BLaER1 (cell line): ENCODE data around the gene CSF3R.

Experiments
- H3K27ac ChIP-seq: shearing (Covaris generic); formaldehyde crosslinking; 2 replicates; pipeline ENCODE4 v1.8.1; 2022
- H3K27me3 ChIP-seq: shearing (Covaris generic); formaldehyde crosslinking; 2 replicates; pipeline ENCODE4 v1.8.1; 2022
- H3K36me3 ChIP-seq: shearing (Covaris generic); formaldehyde crosslinking; 2 replicates; pipeline ENCODE4 v1.8.1; 2022
- H3K4me1 ChIP-seq: shearing (Covaris generic); formaldehyde crosslinking; 2 replicates; pipeline ENCODE4 v1.8.1; 2022
- H3K4me2 ChIP-seq: shearing (Covaris generic); formaldehyde crosslinking; 2 replicates; pipeline ENCODE4 v1.8.1; 2022
- H3K4me3 ChIP-seq: shearing (Covaris generic); formaldehyde crosslinking; 2 replicates; pipeline ENCODE4 v1.8.1; 2022
- H3K9ac ChIP-seq: shearing (Covaris generic); formaldehyde crosslinking; 2 replicates; pipeline ENCODE4 v1.8.1; 2022
- H3K9me3 ChIP-seq: shearing (Covaris generic); formaldehyde crosslinking; 2 replicates; pipeline ENCODE4 v1.8.1; 2022
- H4K20me1 ChIP-seq: shearing (Covaris generic); formaldehyde crosslinking; 2 replicates; pipeline ENCODE4 v1.8.1; 2022
- Cebpa-rat ChIP-seq: shearing (Covaris generic); IDR thresholded peaks from 2 replicates; pipeline ENCODE4 v1.8.1; 2022

The CSF3R gene

GRCh38 chr1:36482724-36483388 is at the start of gene CSF3R:
Gene CSF3R (minus strand): TSS chr1:36482913. CDS start chr1:36479496, 3,417 bp downstream.
- Histone ChIP-seq H3K27ac (peak within 1 kb of the TSS; percentile 72), H3K36me3 (no peaks in the 10 kb centered on the region), H4K20me1 (no peaks in the 10 kb centered on the region), H3K4me1 (peaks cover 33% of the 10 kb centered on the region), H3K4me2 (peak within 1 kb of the TSS; percentile 85), H3K27me3 (no peaks in the 10 kb centered on the region), H3K9me3 (no peaks in the 10 kb centered on the region), H3K4me3 (peak within 1 kb of the TSS; percentile 49), H3K9ac (peak within 1 kb of the TSS; percentile 45)
- peak; percentile 69; the same call in 1 of the 2 replicates for TF ChIP-seq Cebpa-rat

DNA sequence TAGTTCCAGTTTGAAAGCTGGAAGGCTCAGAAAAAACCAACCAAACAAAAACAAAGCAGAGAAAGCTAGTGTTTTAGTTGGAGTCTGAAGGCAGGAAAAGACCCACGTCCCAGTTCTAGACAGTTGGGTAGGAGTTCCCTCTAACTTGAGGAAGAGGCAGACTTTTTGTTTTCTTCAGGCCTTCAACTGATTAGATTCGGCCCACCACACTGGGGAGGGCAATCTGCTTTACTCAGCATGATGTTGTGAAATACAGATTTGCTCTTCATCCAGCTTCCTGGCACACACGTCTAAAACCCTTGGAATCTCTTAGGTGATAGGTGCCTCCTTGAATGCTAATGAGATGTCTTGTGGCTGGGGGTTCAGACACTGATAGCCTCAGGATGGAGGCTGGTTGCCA is 49.1 kb upstream of the CSF3R start:
- Histone ChIP-seq H3K27ac (no peak overlapping the region), H3K9ac (no peak overlapping the region), H3K9me3 (no peaks in the 10 kb centered on the region), H3K36me3 (no peaks in the 10 kb centered on the region), H4K20me1 (no peaks in the 10 kb centered on the region), H3K4me1 (peaks cover 10% of the 10 kb centered on the region; the same call in 1 of the 2 replicates), H3K4me2 (no peak overlapping the region), H3K27me3 (no peaks in the 10 kb centered on the region), H3K4me3 (no peak overlapping the region)
- TF ChIP-seq Cebpa-rat: no peak

GRCh38 chr1:36530791-36531190 is 48.1 kb upstream of the CSF3R start:
- Histone ChIP-seq H3K36me3 (no peaks in the 10 kb centered on the region), H3K9me3 (no peaks in the 10 kb centered on the region), H3K9ac (no peak overlapping the region), H3K27me3 (no peaks in the 10 kb centered on the region), H3K4me1 (peaks cover 10% of the 10 kb centered on the region; the same call in 1 of the 2 replicates), H3K4me3 (no peak overlapping the region), H4K20me1 (no peaks in the 10 kb centered on the region), H3K27ac (no peak overlapping the region), H3K4me2 (no peak overlapping the region)
- no peak for TF ChIP-seq Cebpa-rat

DNA sequence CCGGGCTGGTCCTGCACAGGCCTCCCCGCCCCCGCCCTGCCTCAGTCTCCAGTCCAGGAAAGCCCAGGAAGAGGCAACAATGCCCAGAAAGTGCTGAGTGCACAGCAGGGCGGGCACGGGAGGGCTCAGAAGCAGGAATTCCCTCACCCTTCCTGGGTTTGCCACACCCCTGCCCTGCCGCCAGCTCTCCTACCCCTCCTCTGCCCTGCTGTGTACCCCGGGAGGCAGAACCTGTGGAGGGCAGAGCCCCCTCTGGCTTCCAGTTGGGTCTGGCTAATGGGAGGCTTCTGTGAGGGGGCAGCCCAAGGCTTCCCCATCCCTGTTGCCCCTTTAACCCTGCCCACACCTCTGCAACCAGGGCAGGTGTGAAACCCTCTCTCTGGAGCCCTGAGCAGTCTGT is 47.5 kb upstream of the CSF3R start:
- Histone ChIP-seq H3K36me3 (no peaks in the 10 kb centered on the region), H3K27me3 (no peaks in the 10 kb centered on the region), H3K9ac (no peak overlapping the region), H3K27ac (no peak overlapping the region), H3K4me1 (peaks cover 10% of the 10 kb centered on the region; the same call in 1 of the 2 replicates), H3K9me3 (no peaks in the 10 kb centered on the region), H3K4me2 (no peak overlapping the region), H4K20me1 (no peaks in the 10 kb centered on the region), H3K4me3 (no peak overlapping the region)
- TF ChIP-seq Cebpa-rat: no peak

DNA sequence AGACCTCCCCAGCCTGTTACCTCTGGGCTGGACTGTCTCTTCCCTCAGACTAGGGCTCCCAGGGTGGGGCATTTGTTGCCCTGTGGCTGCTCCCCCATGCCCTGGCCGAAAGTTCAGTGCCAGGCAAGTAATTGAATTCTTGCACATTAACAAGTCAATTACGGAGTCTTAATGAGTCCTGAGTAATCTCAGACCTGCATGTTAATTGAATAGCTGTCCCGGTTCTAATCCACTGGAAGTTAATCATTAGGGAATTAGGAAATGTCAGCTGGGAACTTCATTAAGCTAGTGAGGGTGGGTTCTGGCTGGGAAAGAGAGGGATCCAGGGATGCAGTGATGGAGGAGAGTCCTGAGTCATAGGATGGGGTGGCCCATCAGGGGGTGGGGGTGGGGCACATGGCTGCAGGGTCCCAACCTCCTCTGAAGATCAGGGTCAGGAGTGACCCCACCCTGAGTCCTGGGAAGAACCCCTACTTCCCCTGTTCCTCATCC is 47.1 kb upstream of the CSF3R start:
- Histone ChIP-seq H3K4me2 (peak overlapping the region; percentile 5; the same call in 1 of the 2 replicates), H3K27ac (no peak overlapping the region), H3K36me3 (no peaks in the 10 kb centered on the region), H3K9me3 (no peaks in the 10 kb centered on the region), H3K9ac (no peak overlapping the region), H3K27me3 (no peaks in the 10 kb centered on the region), H3K4me3 (no peak overlapping the region), H4K20me1 (no peaks in the 10 kb centered on the region), H3K4me1 (peaks cover 10% of the 10 kb centered on the region; the same call in 1 of the 2 replicates)
- TF ChIP-seq Cebpa-rat: no peak

GRCh38 chr1:36528361-36529349 is 45.9 kb upstream of the CSF3R start:
- Histone ChIP-seq H3K4me1 (peaks cover 15% of the 10 kb centered on the region; the same call in 1 of the 2 replicates), H3K4me2 (peak overlapping the region; percentile 5; the same call in 1 of the 2 replicates), H4K20me1 (no peaks in the 10 kb centered on the region), H3K4me3 (no peak overlapping the region), H3K36me3 (no peaks in the 10 kb centered on the region), H3K9ac (no peak overlapping the region), H3K27me3 (no peaks in the 10 kb centered on the region), H3K9me3 (no peaks in the 10 kb centered on the region), H3K27ac (no peak overlapping the region)
- no peak for TF ChIP-seq Cebpa-rat

DNA sequence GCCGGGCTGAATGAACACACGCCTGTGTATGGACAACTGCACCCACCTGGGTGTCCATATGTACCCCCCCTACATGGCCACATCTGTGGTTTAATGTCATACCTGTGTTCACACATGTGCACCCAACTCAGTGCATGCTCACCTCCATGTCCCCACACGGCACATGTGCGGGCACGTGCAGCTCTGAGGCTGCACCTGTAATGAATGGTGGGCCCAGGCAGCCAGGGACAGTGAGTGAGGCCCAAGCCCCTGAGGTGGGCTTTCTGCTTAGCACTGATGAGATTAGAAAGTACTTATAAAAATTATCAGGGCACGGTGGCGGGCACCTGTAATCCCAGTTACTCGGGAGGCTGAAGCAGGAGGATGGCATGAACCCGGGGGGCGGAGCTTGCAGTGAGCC is 42.5 kb upstream of the CSF3R start:
- no peaks in the 10 kb centered on the region for H3K27me3 ChIP-seq
- no peak for TF ChIP-seq Cebpa-rat
- no peak overlapping the region for H3K4me3 ChIP-seq
- H3K4me1 ChIP-seq: peaks cover 15% of the 10 kb centered on the region; the same call in 1 of the 2 replicates
- H4K20me1 ChIP-seq: no peaks in the 10 kb centered on the region
- H3K27ac ChIP-seq: no peak overlapping the region
- H3K9me3 ChIP-seq: no peaks in the 10 kb centered on the region
- no peak overlapping the region for H3K9ac ChIP-seq
- no peak overlapping the region for H3K4me2 ChIP-seq
- no peaks in the 10 kb centered on the region for H3K36me3 ChIP-seq

GRCh38 chr1:36524359-36525062 is 41.8 kb upstream of the CSF3R start:
- TF ChIP-seq Cebpa-rat: no peak
- H3K9ac ChIP-seq: no peak overlapping the region
- no peaks in the 10 kb centered on the region for H4K20me1 ChIP-seq
- H3K36me3 ChIP-seq: no peaks in the 10 kb centered on the region
- no peaks in the 10 kb centered on the region for H3K9me3 ChIP-seq
- no peak overlapping the region for H3K27ac ChIP-seq
- H3K27me3 ChIP-seq: no peaks in the 10 kb centered on the region
- H3K4me2 ChIP-seq: no peak overlapping the region
- peaks cover 12% of the 10 kb centered on the region; the same call in 1 of the 2 replicates for H3K4me1 ChIP-seq
- H3K4me3 ChIP-seq: no peak overlapping the region

- no peak for TF ChIP-seq Cebpa-rat
- H3K36me3 ChIP-seq: no peaks in the 10 kb centered on the region
- H3K9me3 ChIP-seq: no peaks in the 10 kb centered on the region
- no peaks in the 10 kb centered on the region for H4K20me1 ChIP-seq
- 0 out of 2 replicates have a peak, but pooled peaks cover 5% of the 10 kb centered on the region for H3K4me1 ChIP-seq
- 0 out of 2 replicates have a peak overlapping the region, but pooled peaks have one; percentile 12 for H3K4me2 ChIP-seq
- no peak overlapping the region for H3K27ac ChIP-seq
- H3K4me3 ChIP-seq: no peak overlapping the region
- no peak overlapping the region for H3K9ac ChIP-seq
- no peaks in the 10 kb centered on the region for H3K27me3 ChIP-seq
Measured at GRCh38 chr1:36523850-36524249, 41.1 kb upstream of the CSF3R start.
